Peyer's patch (tissue), 4 donors: Measurements from ENCODE around the gene CLDN7. TPM values are rescaled to one million over a fixed set of nuclear protein-coding genes. Genes with fewer than 3 reads are reported as not detected.

ENCODE experiments used
- DNase-seq, 3 donors: peaks; one replicate each; pipeline ENCODE4 v3.0.0-alpha.2; 2017 to 2019
- H3K27ac ChIP-seq, 4 donors: fragments of 200-600 bp; sonication (generic); one replicate each; pipeline ENCODE4 v1.5.1; 2016 to 2019
- H3K27me3 ChIP-seq, 2 donors: fragments of 200-600 bp; sonication (generic); one replicate each; pipeline ENCODE4 v1.5.1; 2019
- H3K36me3 ChIP-seq, 3 donors: fragments of 200-600 bp; sonication (generic); one replicate each; pipeline ENCODE4 v1.5.1; 2016 to 2019
- H3K4me1 ChIP-seq, 4 donors: fragments of 200-600 bp; sonication (generic); one replicate each; pipeline ENCODE4 v1.5.1; 2016 to 2019
- H3K4me3 ChIP-seq, 4 donors: fragments of 200-600 bp; sonication (generic); 1 replicate in 3 of 4; 2 replicates in 1 of 4; pipeline ENCODE4 v1.5.1; 2016 to 2019; ENCODE audit warnings: mild to moderate bottlenecking in 1 of 4
- H3K9me3 ChIP-seq, 4 donors: fragments of 200-600 bp; sonication (generic); one replicate each; pipeline ENCODE4 v1.5.1; 2016 to 2019; ENCODE audit warnings: mild to moderate bottlenecking in 1 of 4
- POLR2A ChIP-seq, 2 donors: fragments of 450-650 bp; IDR thresholded peaks; one replicate each; pipeline ENCODE4 v1.5.1; 2017; ENCODE audit warnings: antibody characterized with exemption in 2 of 2, mild to moderate bottlenecking in 2 of 2, moderate library complexity in 2 of 2
- total RNA-seq, 4 donors: library from RNA; depleted of rRNA; stranded (reverse); fragments of >200 nt; gene quantifications; one replicate each; pipeline ENCODE4 v1.1.0, GENCODE V29; 2016
- TF ChIP-seq, protein P1 (sequence below), 6 experiments: fragments of 450-650 bp in 4 of 6; fragments of 200-600 bp in 2 of 6; sonication (generic) in 1 of 6; IDR thresholded peaks; one replicate each; pipeline ENCODE4 v1.5.1; 2017 to 2019; ENCODE audit warnings: antibody characterized with exemption in 6 of 6, mild to moderate bottlenecking in 3 of 6, moderate library complexity in 1 of 6

The CLDN7 gene
- total RNA-seq, 4 donors from 2014 or later = 80.0 to 1,052 (median 864) TPM

DNA sequence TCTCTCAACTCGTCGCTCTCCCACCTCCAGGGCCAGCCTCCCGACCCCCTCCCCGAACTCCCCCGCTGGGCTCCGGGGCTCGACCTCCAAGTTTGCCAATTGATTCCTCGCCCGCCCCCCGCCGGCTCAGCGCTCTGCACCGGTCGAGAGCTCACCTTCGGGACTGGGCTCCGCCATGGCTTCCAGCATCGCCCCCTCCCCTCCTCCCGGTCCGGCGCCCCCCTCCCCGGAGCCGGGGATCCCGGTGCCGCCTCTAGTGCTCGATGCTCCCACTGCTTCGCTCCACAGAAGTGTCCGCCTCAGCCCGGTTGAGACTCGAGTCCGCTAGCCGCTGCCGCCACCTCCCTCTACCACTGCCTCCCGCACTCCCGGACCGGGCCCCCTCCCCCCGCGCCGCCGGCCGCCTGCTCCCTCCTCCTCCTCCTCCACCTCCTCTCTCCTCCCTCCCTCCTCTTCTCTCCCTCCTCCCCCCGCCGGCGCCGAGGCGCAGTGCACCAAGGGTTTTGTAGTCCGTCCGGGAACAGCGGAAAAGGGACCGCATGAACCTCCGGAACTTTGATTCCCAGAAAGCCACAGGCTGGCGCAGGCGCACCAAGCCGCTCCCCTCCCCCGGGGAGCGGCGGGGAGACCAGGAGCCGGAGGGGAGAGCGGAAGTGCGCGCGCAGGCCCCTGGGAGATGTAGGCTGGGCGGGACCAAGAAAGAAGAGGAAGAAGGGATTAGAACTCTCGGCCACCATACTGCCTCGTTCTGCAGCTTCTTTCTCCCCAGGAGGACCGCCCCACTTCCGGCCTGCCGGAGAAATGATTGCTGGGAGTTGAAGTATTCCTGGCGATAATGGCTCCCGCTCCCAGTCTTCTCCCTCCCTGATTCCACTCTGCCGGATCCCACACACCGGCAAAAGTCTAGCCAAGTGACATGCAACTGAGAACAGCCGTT, 22.9 kb downstream of the CLDN7 start, which contains the start of gene PHF23:
Gene PHF23, minus strand, starts transcription at position 367 of the 937 bp plus-strand sequence. Its CDS starts 178 bp downstream, at position 189.
- DNase-seq = peak; percentile 99
- peaks cover 0 to 49% (median 16%) of the 10 kb centered on the region in 4 donors for H3K4me1 ChIP-seq
- no peaks in the 10 kb centered on the region for H3K27me3 ChIP-seq
- H3K9me3 ChIP-seq = no peaks in the 10 kb centered on the region
- H3K4me3 ChIP-seq = peak within 1 kb of the TSS; percentile 94 to 98 (median 95)
- TF ChIP-seq POLR2A (IDR thresholded peaks at IDR 0.05) = peak; percentile 40 to 78
- TF ChIP-seq, protein P1, sequence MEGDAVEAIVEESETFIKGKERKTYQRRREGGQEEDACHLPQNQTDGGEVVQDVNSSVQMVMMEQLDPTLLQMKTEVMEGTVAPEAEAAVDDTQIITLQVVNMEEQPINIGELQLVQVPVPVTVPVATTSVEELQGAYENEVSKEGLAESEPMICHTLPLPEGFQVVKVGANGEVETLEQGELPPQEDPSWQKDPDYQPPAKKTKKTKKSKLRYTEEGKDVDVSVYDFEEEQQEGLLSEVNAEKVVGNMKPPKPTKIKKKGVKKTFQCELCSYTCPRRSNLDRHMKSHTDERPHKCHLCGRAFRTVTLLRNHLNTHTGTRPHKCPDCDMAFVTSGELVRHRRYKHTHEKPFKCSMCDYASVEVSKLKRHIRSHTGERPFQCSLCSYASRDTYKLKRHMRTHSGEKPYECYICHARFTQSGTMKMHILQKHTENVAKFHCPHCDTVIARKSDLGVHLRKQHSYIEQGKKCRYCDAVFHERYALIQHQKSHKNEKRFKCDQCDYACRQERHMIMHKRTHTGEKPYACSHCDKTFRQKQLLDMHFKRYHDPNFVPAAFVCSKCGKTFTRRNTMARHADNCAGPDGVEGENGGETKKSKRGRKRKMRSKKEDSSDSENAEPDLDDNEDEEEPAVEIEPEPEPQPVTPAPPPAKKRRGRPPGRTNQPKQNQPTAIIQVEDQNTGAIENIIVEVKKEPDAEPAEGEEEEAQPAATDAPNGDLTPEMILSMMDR (IDR thresholded peaks at IDR 0.05) = peak in 4 of 6 experiments; percentile 14 to 45 (median 40)
- H3K27ac ChIP-seq = peak within 1 kb of the TSS; percentile 95 to 99 (median 98)
- peaks cover 0 to 40% (median 0%) of the 10 kb centered on the region in 3 donors for H3K36me3 ChIP-seq

DNA sequence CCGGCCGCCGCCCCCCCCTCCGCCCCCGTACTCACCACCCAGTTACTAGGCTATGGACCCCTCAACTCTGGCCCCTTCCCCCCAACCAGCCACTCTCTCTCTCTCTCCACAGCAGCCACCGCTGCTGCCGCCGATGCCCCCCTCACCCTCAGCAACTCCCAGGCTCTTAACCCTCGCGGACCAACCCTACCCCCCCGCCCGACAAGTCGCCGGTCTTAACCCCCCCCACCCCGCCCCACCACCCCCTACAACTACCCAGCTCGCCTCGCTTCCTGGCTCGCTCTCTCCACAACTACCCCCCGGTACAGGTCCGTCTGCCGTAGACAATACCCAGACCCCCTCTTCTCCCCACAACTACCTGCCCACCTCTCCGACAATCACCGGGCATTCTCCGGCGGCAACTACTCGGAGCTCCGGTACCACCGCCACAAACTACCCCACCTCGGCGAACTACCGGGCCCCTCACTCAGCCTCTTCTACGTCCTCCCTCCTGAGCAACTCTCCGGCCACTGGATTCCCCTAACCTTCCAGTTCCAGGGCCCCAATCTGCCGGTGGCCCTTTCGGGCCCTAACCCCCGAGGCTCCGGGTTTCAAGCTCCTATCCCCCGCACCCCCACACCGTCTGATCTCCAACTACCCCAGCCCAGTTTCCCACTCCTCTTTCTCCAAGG, 23.7 kb downstream of the CLDN7 start:
- Histone ChIP-seq H3K36me3 (peaks cover 0 to 34% (median 0%) of the 10 kb centered on the region in 3 donors), H3K4me3 (peak overlapping the region; percentile 94 to 98 (median 95)), H3K27me3 (no peaks in the 10 kb centered on the region), H3K27ac (peak overlapping the region; percentile 92 to 99 (median 96)), H3K4me1 (peaks cover 0 to 45% (median 17%) of the 10 kb centered on the region in 4 donors), H3K9me3 (no peaks in the 10 kb centered on the region)
- TF ChIP-seq POLR2A (IDR thresholded peaks at IDR 0.05) = no peak
- TF ChIP-seq, protein P1 (IDR thresholded peaks at IDR 0.05) = no peak
- DNase-seq = peak; percentile 49 to 65 (median 62)

DNA sequence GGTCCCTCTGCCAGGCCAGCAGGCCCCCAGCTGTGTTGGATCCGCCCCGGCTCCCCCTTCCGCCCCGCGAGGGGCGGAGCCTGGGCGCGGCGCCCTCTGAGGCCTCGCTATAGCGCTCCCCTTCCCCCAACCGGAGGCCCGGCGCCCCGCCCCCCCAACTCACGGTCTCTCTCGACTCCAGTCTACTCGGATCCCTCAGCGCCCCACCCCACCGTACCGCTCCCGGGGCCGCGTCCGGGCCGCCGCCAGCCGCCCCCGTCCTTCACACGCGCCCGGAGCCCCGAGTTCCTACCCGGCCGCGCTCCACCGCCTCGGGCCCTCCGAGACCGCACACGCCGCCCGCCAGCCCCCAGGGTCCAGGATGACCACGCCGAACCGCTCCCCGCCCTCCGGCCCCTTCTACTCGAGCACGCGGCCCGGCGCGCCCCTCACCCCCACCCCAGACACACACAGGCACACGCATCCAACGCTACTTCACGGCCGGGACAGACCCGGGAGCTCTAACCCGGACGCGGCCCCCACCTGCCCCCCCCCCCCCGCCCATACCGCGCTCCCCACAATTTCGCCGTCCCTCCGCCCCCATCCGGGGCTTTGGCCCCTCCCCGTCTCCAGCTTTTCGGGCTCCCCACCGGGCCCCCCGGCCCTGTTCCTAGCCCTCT, 24.4 kb downstream of the CLDN7 start:
- DNase-seq = peak; percentile 89 to 94 (median 91)
- TF ChIP-seq, protein P1 (IDR thresholded peaks at IDR 0.05) = no peak
- no peak for TF ChIP-seq POLR2A (IDR thresholded peaks at IDR 0.05)
- Histone ChIP-seq H3K4me1 (peaks cover 0 to 50% (median 20%) of the 10 kb centered on the region in 4 donors), H3K9me3 (no peaks in the 10 kb centered on the region), H3K27ac (peak overlapping the region; percentile 92 to 99 (median 96)), H3K27me3 (no peaks in the 10 kb centered on the region), H3K4me3 (peak overlapping the region; percentile 94 to 98 (median 95)), H3K36me3 (peaks cover 0 to 34% (median 0%) of the 10 kb centered on the region in 3 donors)

DNA sequence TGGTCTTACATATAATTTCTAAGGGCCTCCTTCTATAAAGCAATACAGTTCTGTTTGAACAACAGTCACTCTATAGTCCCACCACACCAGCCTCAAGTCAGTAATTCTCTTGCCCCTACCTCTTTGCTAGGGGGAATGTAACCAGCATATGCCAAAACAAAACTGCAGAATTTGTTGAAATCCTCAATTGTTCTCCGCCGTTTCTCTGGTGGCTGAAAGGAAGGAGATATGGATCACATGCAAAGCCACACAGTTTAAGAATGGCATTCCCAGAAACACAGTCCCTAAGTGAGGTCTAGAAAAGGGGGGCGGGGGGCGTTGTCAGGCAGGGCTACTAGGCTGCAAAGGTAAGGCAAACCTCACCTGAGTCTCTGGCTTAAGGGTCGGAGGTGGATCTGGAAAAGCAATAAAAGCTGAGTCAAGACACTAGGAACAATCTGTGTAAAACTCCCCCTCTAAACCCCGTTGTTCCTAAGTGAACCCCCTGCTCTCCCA, 25.0 kb downstream of the CLDN7 start:
- no peaks in the 10 kb centered on the region for H3K9me3 ChIP-seq
- DNase-seq = no peak

More for the DNA sequence above, 25.0 kb downstream of the CLDN7 start:
- H3K36me3 ChIP-seq = peaks cover 0 to 34% (median 0%) of the 10 kb centered on the region in 3 donors
- peak overlapping the region; percentile 92 to 99 (median 96) for H3K27ac ChIP-seq
- peaks cover 0 to 56% (median 23%) of the 10 kb centered on the region in 4 donors for H3K4me1 ChIP-seq
- peak overlapping the region; percentile 94 to 98 (median 95) for H3K4me3 ChIP-seq
- H3K27me3 ChIP-seq = no peaks in the 10 kb centered on the region
- TF ChIP-seq POLR2A (IDR thresholded peaks at IDR 0.05) = no peak
- TF ChIP-seq, protein P1 (IDR thresholded peaks at IDR 0.05) = no peak
